ENCODE results near the gene FHOD3.

GRCh38 chr18:36719630-36720029 lies 422.1 kb downstream of the FHOD3 start:
- no peak for TF ChIP-seq CTCF (IDR thresholded peaks at IDR 0.05)
- no peak for TF ChIP-seq POLR2A (IDR thresholded peaks at IDR 0.05)
